Skeletal muscle tissue (tissue), 4 donors: ENCODE measurements around the gene PHACTR1. TPM values are rescaled to one million over a fixed set of nuclear protein-coding genes. Genes with fewer than 3 reads are reported as not detected.
"Not testable (repeated sequence)": the region's sequence is repeated elsewhere in the genome, so short reads cannot be mapped to it uniquely, and the experiment has no call there.

Experiments used
- H3K27ac ChIP-seq: one replicate; pipeline ENCODE4 v1.7.0; 2013; ENCODE audit warnings: mild to moderate bottlenecking, low read depth, low read length, inconsistent platforms
- H3K27me3 ChIP-seq, 3 donors: one replicate each; pipeline ENCODE4 v1.7.0; 2013; ENCODE audit warnings: low read length in 3 of 3; ENCODE audit not compliant: control insufficient read depth in 3 of 3, insufficient read depth in 3 of 3
- H3K36me3 ChIP-seq, 3 donors: one replicate each; pipeline ENCODE4 v1.7.0; 2013; ENCODE audit warnings: low read length in 3 of 3; ENCODE audit not compliant: control insufficient read depth in 3 of 3, insufficient read depth in 3 of 3
- H3K4me1 ChIP-seq, 3 donors: one replicate each; pipeline ENCODE4 v1.7.0; 2013; ENCODE audit warnings: low read length in 3 of 3, mild to moderate bottlenecking in 3 of 3; ENCODE audit not compliant: control insufficient read depth in 3 of 3, insufficient read depth in 3 of 3
- H3K4me3 ChIP-seq, 3 donors: one replicate each; pipeline ENCODE4 v1.7.0; 2013; ENCODE audit warnings: low read length in 3 of 3
- H3K9ac ChIP-seq, 3 donors: one replicate each; pipeline ENCODE4 v1.7.0; 2013; ENCODE audit warnings: low read length in 3 of 3, mild to moderate bottlenecking in 3 of 3, moderate library complexity in 2 of 3, low read depth in 1 of 3
- H3K9me3 ChIP-seq, 3 donors: one replicate each; pipeline ENCODE4 v1.7.0; 2013; ENCODE audit warnings: low read length in 3 of 3; ENCODE audit not compliant: control insufficient read depth in 3 of 3
- total RNA-seq: library from RNA; depleted of rRNA; stranded (reverse); fragments of >200 nt; gene quantifications from one replicate; pipeline ENCODE4 v1.2.3, GENCODE V29; 2014
- donor health status: Osteomylitis.

The PHACTR1 gene
- total RNA-seq, 1 donor from 2014 or later: 5.7 TPM

- Histone ChIP-seq H3K4me3 (no peak overlapping the region), H3K36me3 (no peaks in the 10 kb centered on the region), H3K27me3 (no peaks in the 10 kb centered on the region), H3K27ac (no peak overlapping the region), H3K9me3 (no peaks in the 10 kb centered on the region), H3K4me1 (no peaks in the 10 kb centered on the region), H3K9ac (no peak overlapping the region)
These were observed 436.2 kb downstream of the PHACTR1 start for GRCh38 chr6:13152764-13153163.

- Histone ChIP-seq H3K4me1 (no peaks in the 10 kb centered on the region), H3K9ac (no peak overlapping the region), H3K4me3 (no peak overlapping the region), H3K27me3 (no peaks in the 10 kb centered on the region), H3K27ac (no peak overlapping the region), H3K9me3 (no peaks in the 10 kb centered on the region), H3K36me3 (no peaks in the 10 kb centered on the region)
These were observed 439.8 kb downstream of the PHACTR1 start for GRCh38 chr6:13156381-13156780.

GRCh38 chr6:13157293-13157692 lies 440.7 kb downstream of the PHACTR1 start:
- Histone ChIP-seq H3K9ac (no peak overlapping the region), H3K4me1 (no peaks in the 10 kb centered on the region), H3K27me3 (no peaks in the 10 kb centered on the region), H3K36me3 (no peaks in the 10 kb centered on the region), H3K27ac (no peak overlapping the region), H3K4me3 (no peak overlapping the region), H3K9me3 (no peaks in the 10 kb centered on the region)

- no peak overlapping the region for H3K27ac ChIP-seq
- no peaks in the 10 kb centered on the region for H3K9me3 ChIP-seq
- H3K36me3 ChIP-seq: no peaks in the 10 kb centered on the region
- H3K27me3 ChIP-seq: no peaks in the 10 kb centered on the region
- no peak overlapping the region for H3K4me3 ChIP-seq
- H3K9ac ChIP-seq: no peak overlapping the region
- H3K4me1 ChIP-seq: no peaks in the 10 kb centered on the region
These were observed 442.7 kb downstream of the PHACTR1 start for GRCh38 chr6:13159300-13159699.

GRCh38 chr6:13159822-13160221 lies 443.3 kb downstream of the PHACTR1 start:
- not testable (repeated sequence) for H3K9me3 ChIP-seq

GRCh38 chr6:13163161-13163944 lies 446.8 kb downstream of the PHACTR1 start:
- Histone ChIP-seq H3K27ac (no peak overlapping the region), H3K4me3 (no peak overlapping the region), H3K9ac (no peak overlapping the region), H3K36me3 (no peaks in the 10 kb centered on the region), H3K4me1 (no peaks in the 10 kb centered on the region), H3K27me3 (no peaks in the 10 kb centered on the region), H3K9me3 (no peaks in the 10 kb centered on the region)

More at GRCh38 chr6:13159822-13160221, 443.3 kb downstream of the PHACTR1 start:
- not testable (repeated sequence) for H3K27me3 ChIP-seq, H3K4me3 ChIP-seq, H3K9ac ChIP-seq, H3K4me1 ChIP-seq, H3K36me3 ChIP-seq, H3K27ac ChIP-seq

- Histone ChIP-seq H3K4me3 (no peak overlapping the region), H3K27me3 (no peaks in the 10 kb centered on the region), H3K9ac (no peak overlapping the region), H3K27ac (no peak overlapping the region), H3K9me3 (no peaks in the 10 kb centered on the region), H3K4me1 (no peaks in the 10 kb centered on the region), H3K36me3 (no peaks in the 10 kb centered on the region)
These were observed 447.7 kb downstream of the PHACTR1 start for GRCh38 chr6:13164291-13164690.

GRCh38 chr6:13165502-13166172 lies 449.1 kb downstream of the PHACTR1 start:
- H3K9ac ChIP-seq: no peak overlapping the region
- no peaks in the 10 kb centered on the region for H3K36me3 ChIP-seq
- no peaks in the 10 kb centered on the region for H3K27me3 ChIP-seq
- H3K9me3 ChIP-seq: no peaks in the 10 kb centered on the region
- no peak overlapping the region for H3K4me3 ChIP-seq
- no peaks in the 10 kb centered on the region for H3K4me1 ChIP-seq
- H3K27ac ChIP-seq: no peak overlapping the region

- no peak overlapping the region for H3K27ac ChIP-seq
These were observed 449.7 kb downstream of the PHACTR1 start for GRCh38 chr6:13166269-13166668.

GRCh38 chr6:13166916-13167315 lies 450.3 kb downstream of the PHACTR1 start:
- Histone ChIP-seq H3K36me3 (no peaks in the 10 kb centered on the region), H3K9ac (no peak overlapping the region), H3K27ac (no peak overlapping the region)

More at GRCh38 chr6:13166269-13166668, 449.7 kb downstream of the PHACTR1 start:
- no peaks in the 10 kb centered on the region for H3K9me3 ChIP-seq
- no peak overlapping the region for H3K9ac ChIP-seq
- H3K27me3 ChIP-seq: no peaks in the 10 kb centered on the region
- H3K4me1 ChIP-seq: no peaks in the 10 kb centered on the region
- H3K4me3 ChIP-seq: no peak overlapping the region
- no peaks in the 10 kb centered on the region for H3K36me3 ChIP-seq

More at GRCh38 chr6:13166916-13167315, 450.3 kb downstream of the PHACTR1 start:
- Histone ChIP-seq H3K4me1 (no peaks in the 10 kb centered on the region), H3K27me3 (no peaks in the 10 kb centered on the region), H3K9me3 (no peaks in the 10 kb centered on the region), H3K4me3 (no peak overlapping the region)
